ENCODE results near the gene PPARG. TPM values are rescaled to one million over a fixed set of nuclear protein-coding genes. Genes with fewer than 3 reads are reported as not detected.

Gene PPARG
- total and polyA plus RNA-seq, 10 of the 15 experiments (the other 5 are each of a cell fraction or from before 2014, with no cell fraction given), result 0.06 to 0.86 (median 0.12) TPM; not detected in 5

- TF ChIP-seq CTCF (IDR thresholded peaks at IDR 0.05 in 2 of 3, conservative IDR thresholded peaks at IDR 0.05 in 1 of 3; ENCODE audit: control insufficient read depth in 2 of 3, extremely low read depth in 1 of 3, insufficient read depth in 1 of 3, low read depth in 3 of 3, low read length in 3 of 3) (no peak), RFX5 (IDR thresholded peaks at IDR 0.05; ENCODE audit: low read depth, low read length) (no peak), TCF3 (IDR thresholded peaks at IDR 0.05; ENCODE audit: borderline replicate concordance, insufficient read depth, low read depth, low read length) (no peak), ZNF274 (IDR thresholded peaks at IDR 0.05; ENCODE audit: insufficient read depth, insufficient read length) (no peak), RAD21 (IDR thresholded peaks at IDR 0.05; ENCODE audit: insufficient read depth, low read depth, low read length) (no peak), ZNF622 (IDR thresholded peaks at IDR 0.05) (no peak), KLF5 (IDR thresholded peaks at IDR 0.05; ENCODE audit: partially characterized antibody) (no peak), NR2F1 (conservative IDR thresholded peaks at IDR 0.05) (no peak)
- TF ChIP-seq, protein P1, sequence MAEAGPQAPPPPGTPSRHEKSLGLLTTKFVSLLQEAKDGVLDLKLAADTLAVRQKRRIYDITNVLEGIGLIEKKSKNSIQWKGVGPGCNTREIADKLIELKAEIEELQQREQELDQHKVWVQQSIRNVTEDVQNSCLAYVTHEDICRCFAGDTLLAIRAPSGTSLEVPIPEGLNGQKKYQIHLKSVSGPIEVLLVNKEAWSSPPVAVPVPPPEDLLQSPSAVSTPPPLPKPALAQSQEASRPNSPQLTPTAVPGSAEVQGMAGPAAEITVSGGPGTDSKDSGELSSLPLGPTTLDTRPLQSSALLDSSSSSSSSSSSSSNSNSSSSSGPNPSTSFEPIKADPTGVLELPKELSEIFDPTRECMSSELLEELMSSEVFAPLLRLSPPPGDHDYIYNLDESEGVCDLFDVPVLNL (IDR thresholded peaks at IDR 0.05; ENCODE audit: low read depth, low read length), result no peak
- TF ChIP-seq, protein P2, sequence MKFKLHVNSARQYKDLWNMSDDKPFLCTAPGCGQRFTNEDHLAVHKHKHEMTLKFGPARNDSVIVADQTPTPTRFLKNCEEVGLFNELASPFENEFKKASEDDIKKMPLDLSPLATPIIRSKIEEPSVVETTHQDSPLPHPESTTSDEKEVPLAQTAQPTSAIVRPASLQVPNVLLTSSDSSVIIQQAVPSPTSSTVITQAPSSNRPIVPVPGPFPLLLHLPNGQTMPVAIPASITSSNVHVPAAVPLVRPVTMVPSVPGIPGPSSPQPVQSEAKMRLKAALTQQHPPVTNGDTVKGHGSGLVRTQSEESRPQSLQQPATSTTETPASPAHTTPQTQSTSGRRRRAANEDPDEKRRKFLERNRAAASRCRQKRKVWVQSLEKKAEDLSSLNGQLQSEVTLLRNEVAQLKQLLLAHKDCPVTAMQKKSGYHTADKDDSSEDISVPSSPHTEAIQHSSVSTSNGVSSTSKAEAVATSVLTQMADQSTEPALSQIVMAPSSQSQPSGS (IDR thresholded peaks at IDR 0.05; ENCODE audit: low read length), result no peak
These were observed 56.3 kb downstream of the PPARG start (continued) for GRCh38 chr3:12345141-12345561.
